ENCODE data around the gene FKBP11. TPM values are rescaled to one million over a fixed set of nuclear protein-coding genes. Genes with fewer than 3 reads are reported as not detected.

FKBP11 gene
- total RNA-seq, 1 experiment from 2014 or later: 18.5 TPM

DNA sequence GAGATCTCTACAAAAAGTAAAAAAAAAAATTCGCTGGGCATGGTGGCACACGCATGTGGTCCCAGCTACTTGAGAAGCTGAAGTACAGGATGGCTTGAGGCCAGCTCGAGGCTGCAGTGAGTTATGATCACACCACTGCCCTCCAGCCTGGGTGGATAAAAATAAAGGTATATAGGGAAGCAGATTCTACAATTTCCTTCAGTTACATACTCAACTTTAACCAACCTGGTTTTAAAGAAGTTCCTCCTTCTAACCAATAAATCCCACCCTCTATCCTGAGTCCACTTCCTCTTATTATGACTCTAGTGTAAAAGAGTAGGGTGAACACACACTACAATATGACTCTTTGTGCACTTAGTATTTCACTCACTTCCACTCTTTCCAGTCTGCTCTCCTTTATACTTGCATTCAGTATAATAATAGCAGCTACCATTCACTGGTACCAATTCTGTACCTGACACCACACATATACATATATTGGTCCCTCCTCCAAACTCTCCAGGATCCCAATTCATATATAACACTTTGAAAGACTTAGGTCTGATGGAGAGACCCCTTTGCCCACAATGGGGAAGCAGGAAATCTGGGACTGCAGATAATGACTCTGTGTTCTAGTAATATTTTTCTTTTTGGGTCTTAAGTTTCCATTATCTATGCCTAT is 29.7 kb upstream of the FKBP11 start:
- ChIA-PET RAD21 (ENCODE audit: low non-redundant PET in 1 of 2, low total read pairs in 2 of 2, uncharacterized antibody in 2 of 2, unreplicated experiment in 2 of 2) (no interaction called here), POLR2A (no interaction called here), CTCF (no interaction called here)
- TF ChIP-seq ZNF274 (IDR thresholded peaks at IDR 0.05; ENCODE audit: low read depth, low read length) (no peak), ELF1 (IDR thresholded peaks at IDR 0.05; ENCODE audit: borderline replicate concordance, low read depth) (no peak), SIN3A (IDR thresholded peaks at IDR 0.05; ENCODE audit: low read depth) (no peak), ZFX (IDR thresholded peaks at IDR 0.05) (no peak), POLR2AphosphoS5 (IDR thresholded peaks at IDR 0.05; ENCODE audit: low read depth, low read length) (no peak), EZH2 (IDR thresholded peaks at IDR 0.05) (no peak), EGR1 (IDR thresholded peaks at IDR 0.05; ENCODE audit: low read depth) (no peak), SRF (IDR thresholded peaks at IDR 0.05; ENCODE audit: low read depth) (no peak), EZH2phosphoT487 (IDR thresholded peaks at IDR 0.05; ENCODE audit: borderline replicate concordance) (no peak), YY1 (IDR thresholded peaks at IDR 0.05; ENCODE audit: extremely low read depth, insufficient replicate concordance, low read depth, low read length) (no peak), TCF7L2 (IDR thresholded peaks at IDR 0.05; ENCODE audit: borderline replicate concordance, extremely low read depth, insufficient read depth, insufficient read length) (no peak)
- TF ChIP-seq, protein P1, sequence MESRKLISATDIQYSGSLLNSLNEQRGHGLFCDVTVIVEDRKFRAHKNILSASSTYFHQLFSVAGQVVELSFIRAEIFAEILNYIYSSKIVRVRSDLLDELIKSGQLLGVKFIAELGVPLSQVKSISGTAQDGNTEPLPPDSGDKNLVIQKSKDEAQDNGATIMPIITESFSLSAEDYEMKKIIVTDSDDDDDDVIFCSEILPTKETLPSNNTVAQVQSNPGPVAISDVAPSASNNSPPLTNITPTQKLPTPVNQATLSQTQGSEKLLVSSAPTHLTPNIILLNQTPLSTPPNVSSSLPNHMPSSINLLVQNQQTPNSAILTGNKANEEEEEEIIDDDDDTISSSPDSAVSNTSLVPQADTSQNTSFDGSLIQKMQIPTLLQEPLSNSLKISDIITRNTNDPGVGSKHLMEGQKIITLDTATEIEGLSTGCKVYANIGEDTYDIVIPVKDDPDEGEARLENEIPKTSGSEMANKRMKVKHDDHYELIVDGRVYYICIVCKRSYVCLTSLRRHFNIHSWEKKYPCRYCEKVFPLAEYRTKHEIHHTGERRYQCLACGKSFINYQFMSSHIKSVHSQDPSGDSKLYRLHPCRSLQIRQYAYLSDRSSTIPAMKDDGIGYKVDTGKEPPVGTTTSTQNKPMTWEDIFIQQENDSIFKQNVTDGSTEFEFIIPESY (IDR thresholded peaks at IDR 0.05; ENCODE audit: extremely low read depth, insufficient replicate concordance, low read length): no peak
- TF ChIP-seq, protein P2, sequence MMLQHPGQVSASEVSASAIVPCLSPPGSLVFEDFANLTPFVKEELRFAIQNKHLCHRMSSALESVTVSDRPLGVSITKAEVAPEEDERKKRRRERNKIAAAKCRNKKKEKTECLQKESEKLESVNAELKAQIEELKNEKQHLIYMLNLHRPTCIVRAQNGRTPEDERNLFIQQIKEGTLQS (IDR thresholded peaks at IDR 0.05): no peak
- TF ChIP-seq, protein P3, sequence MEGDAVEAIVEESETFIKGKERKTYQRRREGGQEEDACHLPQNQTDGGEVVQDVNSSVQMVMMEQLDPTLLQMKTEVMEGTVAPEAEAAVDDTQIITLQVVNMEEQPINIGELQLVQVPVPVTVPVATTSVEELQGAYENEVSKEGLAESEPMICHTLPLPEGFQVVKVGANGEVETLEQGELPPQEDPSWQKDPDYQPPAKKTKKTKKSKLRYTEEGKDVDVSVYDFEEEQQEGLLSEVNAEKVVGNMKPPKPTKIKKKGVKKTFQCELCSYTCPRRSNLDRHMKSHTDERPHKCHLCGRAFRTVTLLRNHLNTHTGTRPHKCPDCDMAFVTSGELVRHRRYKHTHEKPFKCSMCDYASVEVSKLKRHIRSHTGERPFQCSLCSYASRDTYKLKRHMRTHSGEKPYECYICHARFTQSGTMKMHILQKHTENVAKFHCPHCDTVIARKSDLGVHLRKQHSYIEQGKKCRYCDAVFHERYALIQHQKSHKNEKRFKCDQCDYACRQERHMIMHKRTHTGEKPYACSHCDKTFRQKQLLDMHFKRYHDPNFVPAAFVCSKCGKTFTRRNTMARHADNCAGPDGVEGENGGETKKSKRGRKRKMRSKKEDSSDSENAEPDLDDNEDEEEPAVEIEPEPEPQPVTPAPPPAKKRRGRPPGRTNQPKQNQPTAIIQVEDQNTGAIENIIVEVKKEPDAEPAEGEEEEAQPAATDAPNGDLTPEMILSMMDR (IDR thresholded peaks at IDR 0.05 in 2 of 3, conservative IDR thresholded peaks at IDR 0.05 in 1 of 3; ENCODE audit: borderline replicate concordance in 1 of 3, insufficient read depth in 1 of 3, low read depth in 2 of 3, low read length in 2 of 3): no peak
- TF ChIP-seq, protein P4, sequence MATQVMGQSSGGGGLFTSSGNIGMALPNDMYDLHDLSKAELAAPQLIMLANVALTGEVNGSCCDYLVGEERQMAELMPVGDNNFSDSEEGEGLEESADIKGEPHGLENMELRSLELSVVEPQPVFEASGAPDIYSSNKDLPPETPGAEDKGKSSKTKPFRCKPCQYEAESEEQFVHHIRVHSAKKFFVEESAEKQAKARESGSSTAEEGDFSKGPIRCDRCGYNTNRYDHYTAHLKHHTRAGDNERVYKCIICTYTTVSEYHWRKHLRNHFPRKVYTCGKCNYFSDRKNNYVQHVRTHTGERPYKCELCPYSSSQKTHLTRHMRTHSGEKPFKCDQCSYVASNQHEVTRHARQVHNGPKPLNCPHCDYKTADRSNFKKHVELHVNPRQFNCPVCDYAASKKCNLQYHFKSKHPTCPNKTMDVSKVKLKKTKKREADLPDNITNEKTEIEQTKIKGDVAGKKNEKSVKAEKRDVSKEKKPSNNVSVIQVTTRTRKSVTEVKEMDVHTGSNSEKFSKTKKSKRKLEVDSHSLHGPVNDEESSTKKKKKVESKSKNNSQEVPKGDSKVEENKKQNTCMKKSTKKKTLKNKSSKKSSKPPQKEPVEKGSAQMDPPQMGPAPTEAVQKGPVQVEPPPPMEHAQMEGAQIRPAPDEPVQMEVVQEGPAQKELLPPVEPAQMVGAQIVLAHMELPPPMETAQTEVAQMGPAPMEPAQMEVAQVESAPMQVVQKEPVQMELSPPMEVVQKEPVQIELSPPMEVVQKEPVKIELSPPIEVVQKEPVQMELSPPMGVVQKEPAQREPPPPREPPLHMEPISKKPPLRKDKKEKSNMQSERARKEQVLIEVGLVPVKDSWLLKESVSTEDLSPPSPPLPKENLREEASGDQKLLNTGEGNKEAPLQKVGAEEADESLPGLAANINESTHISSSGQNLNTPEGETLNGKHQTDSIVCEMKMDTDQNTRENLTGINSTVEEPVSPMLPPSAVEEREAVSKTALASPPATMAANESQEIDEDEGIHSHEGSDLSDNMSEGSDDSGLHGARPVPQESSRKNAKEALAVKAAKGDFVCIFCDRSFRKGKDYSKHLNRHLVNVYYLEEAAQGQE (IDR thresholded peaks at IDR 0.05; ENCODE audit: low read depth): no peak
- Histone ChIP-seq H2AFZ (ENCODE audit: low read depth, low read length, poor library complexity, severe bottlenecking) (no peak overlapping the region), H3K79me2 (ENCODE audit: insufficient read depth, low read length) (peaks cover 68% of the 10 kb centered on the region), H3K27me3 (ENCODE audit: insufficient read depth, low read length) (no peaks in the 10 kb centered on the region), H3K4me2 (ENCODE audit: low read length) (peak overlapping the region; percentile 82; the same call in 1 of the 2 replicates), H3K4me3 (replicated peaks in 1 of 2; ENCODE audit: low read depth in 1 of 2, low read length in 2 of 2) (peak overlapping the region in 1 of 2 experiments; percentile 95; a peak in 1 of 4 replicates), H3K9me3 (ENCODE audit: control insufficient read depth in 1 of 2, insufficient read depth in 1 of 2, low read depth in 1 of 2, low read length in 2 of 2) (no peaks in the 10 kb centered on the region), H3K9ac (ENCODE audit: low read length) (no peak overlapping the region), H3K4me1 (ENCODE audit: control insufficient read depth in 1 of 2, insufficient read depth in 2 of 2, low read length in 2 of 2) (peaks cover 3 to 14% of the 10 kb centered on the region in 2 experiments), H3K9me2 (ENCODE audit: insufficient read depth) (no peaks in the 10 kb centered on the region), H4K20me1 (ENCODE audit: insufficient read depth) (peaks cover 13% of the 10 kb centered on the region; the same call in 1 of the 2 replicates), H3K27ac (ENCODE audit: low read depth, low read length) (no peak overlapping the region), H3K36me3 (ENCODE audit: control insufficient read depth in 1 of 2, insufficient read depth in 2 of 2, low read length in 2 of 2) (peaks cover 16 to 32% of the 10 kb centered on the region in 2 experiments)
- no TSS peak for BruUV-seq (replicated peaks)
- ATAC-seq (no peak), DNase-seq (ENCODE audit: low read depth, low spot score) (no peak)
- intact Hi-C loops (cut with micrococcal nuclease): no loop called here
